GM18499 (cell line): ENCODE data around the gene CHDH.

Experiments
- ATAC-seq: cut with Tn5 transposase; IDR thresholded peaks from one replicate; pipeline ENCODE4 v1.9.1; 2021; ENCODE audit warnings: moderate number of reproducible peaks; ENCODE audit not compliant: insufficient read depth, unreplicated experiment

Gene CHDH

GRCh38 chr3:53846134-53846850, at the start of gene CHDH, which contains the start of gene IL17RB:
Gene CHDH (minus strand): TSS chr3:53846419. CDS start chr3:53824008, 22,411 bp downstream.
Gene IL17RB (plus strand): TSS chr3:53846568. CDS start chr3:53846589, 21 bp downstream.
- ATAC-seq: no peak

GRCh38 chr3:53892286-53892637, 46.0 kb upstream of the CHDH start:
- no peak for ATAC-seq

GRCh38 chr3:53891497-53892285, 45.5 kb upstream of the CHDH start, which contains the start of gene SELENOK:
Gene SELENOK (minus strand): TSS chr3:53891859.
- ATAC-seq: peak; percentile 88

GRCh38 chr3:53890726-53891475, 44.7 kb upstream of the CHDH start:
- no peak for ATAC-seq

GRCh38 chr3:53888232-53888631, 42.0 kb upstream of the CHDH start:
- ATAC-seq: no peak

GRCh38 chr3:53887446-53887845, 41.2 kb upstream of the CHDH start:
- ATAC-seq: no peak

GRCh38 chr3:53885239-53885638, 39.0 kb upstream of the CHDH start:
- ATAC-seq: no peak

- no peak for ATAC-seq
Measured at GRCh38 chr3:53884623-53885022, 38.4 kb upstream of the CHDH start.

GRCh38 chr3:53883008-53883407, 36.8 kb upstream of the CHDH start:
- no peak for ATAC-seq

GRCh38 chr3:53881691-53882593, 35.7 kb upstream of the CHDH start, which contains the start of gene ACTR8:
Gene ACTR8 (minus strand): TSS chr3:53882152. CDS start chr3:53882101, 51 bp downstream.
- ATAC-seq: no peak

- no peak for ATAC-seq
Measured at GRCh38 chr3:53880396-53881345, 34.5 kb upstream of the CHDH start.

- ATAC-seq: no peak
Measured at GRCh38 chr3:53865732-53866499, 19.7 kb upstream of the CHDH start.

- ATAC-seq: no peak
Measured at GRCh38 chr3:53863145-53863544, 16.9 kb upstream of the CHDH start.

- no peak for ATAC-seq
Measured at GRCh38 chr3:53862241-53862640, 16.0 kb upstream of the CHDH start.

GRCh38 chr3:53860196-53860595, 14.0 kb upstream of the CHDH start:
- ATAC-seq: no peak

- no peak for ATAC-seq
Measured at GRCh38 chr3:53859178-53859577, 13.0 kb upstream of the CHDH start.

GRCh38 chr3:53858096-53858741, 12.0 kb upstream of the CHDH start:
- no peak for ATAC-seq
